ENCODE data around the gene INCENP. TPM values are rescaled to one million over a fixed set of nuclear protein-coding genes. Genes with fewer than 3 reads are reported as not detected.

The INCENP gene
- total and polyA plus RNA-seq, 2 of the 13 experiments (the other 11 are each of a cell fraction or from before 2014, with no cell fraction given): 14.1 to 37.3 TPM

- TF ChIP-seq ZNF780A (CRISPR knock-in tag; IDR thresholded peaks at IDR 0.05) (no peak), ZNF510 (CRISPR knock-in tag; IDR thresholded peaks at IDR 0.05; ENCODE audit: low read depth) (no peak), CHCHD3 (CRISPR knock-in tag; IDR thresholded peaks at IDR 0.05) (no peak), ZNF34 (CRISPR knock-in tag; IDR thresholded peaks at IDR 0.05; ENCODE audit: borderline replicate concordance) (no peak), KDM2A (CRISPR knock-in tag; IDR thresholded peaks at IDR 0.05; ENCODE audit: borderline replicate concordance, low read depth) (no peak), ZMYM4 (CRISPR knock-in tag; IDR thresholded peaks at IDR 0.05) (no peak), ZC3H13 (CRISPR knock-in tag; IDR thresholded peaks at IDR 0.05) (no peak), ELF1 (CRISPR knock-in tag; IDR thresholded peaks at IDR 0.05) (no peak)
These were observed 48.5 kb downstream of the INCENP start (continued) for GRCh38 chr11:62172294-62172693.

DNA sequence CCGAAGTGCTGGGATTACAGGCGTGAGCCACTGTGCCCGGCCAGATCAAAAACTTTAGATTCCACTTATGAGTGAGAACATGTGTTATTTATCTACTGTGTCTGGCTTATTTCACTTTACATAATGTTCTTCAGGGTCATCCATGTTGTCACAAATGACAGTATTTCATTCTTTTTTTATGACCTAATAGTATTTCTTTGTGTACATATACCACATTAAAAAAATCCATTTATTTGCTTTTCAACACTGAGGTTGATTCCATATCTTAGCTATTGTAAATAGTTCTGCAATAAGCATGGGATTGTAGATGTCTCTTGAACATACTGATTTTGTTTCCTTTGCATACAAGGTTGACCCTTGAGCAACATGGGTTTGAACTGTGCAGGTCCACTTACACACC, 53.0 kb downstream of the INCENP start:
- FAIRE-seq (no peak), DNase-seq (ENCODE audit: low spot score) (peak; percentile 35), ATAC-seq (no peak)
- no TSS peak for BruUV-seq (replicated peaks)
- no peak overlapping the region for H3K4me2 ChIP-seq (ENCODE audit: low read depth, low read length)
- no peak overlapping the region for H3K4me3 ChIP-seq (replicated peaks in 1 of 3; ENCODE audit: insufficient read depth in 1 of 3, low read depth in 2 of 3, low read length in 3 of 3)
- no peak overlapping the region for H3K27ac ChIP-seq (ENCODE audit: extremely low read length, insufficient read depth, low read length)
- 6% methylated on average over 3 of the region's 3 CpGs for WGBS (ENCODE audit: low lambda C conversion rate)
- H3K9ac ChIP-seq (ENCODE audit: insufficient read depth, low read depth, low read length): no peak overlapping the region
- POLR2A ChIA-PET: interaction anchor here (0.6 kb wide), 1 partner anchor 83 kb away, joined by 3 read pairs; no protein-coding TSS in a partner anchor
- no peak overlapping the region for H2AFZ ChIP-seq (ENCODE audit: low read length)
- in situ Hi-C loops (cut with HindIII; ENCODE audit: extremely low pct_ligation_motif_present, low pct_unique_long_range_greater_than_20kb): no loop called here
- H3K36me3 ChIP-seq (replicated peaks in 1 of 2; ENCODE audit: control insufficient read depth in 1 of 2, insufficient read depth in 2 of 2, low read length in 2 of 2): no peaks in the 10 kb centered on the region
- TF ChIP-seq ZNF350 (CRISPR knock-in tag; IDR thresholded peaks at IDR 0.05; ENCODE audit: borderline replicate concordance, low read depth) (no peak), FOXA3 (CRISPR knock-in tag; IDR thresholded peaks at IDR 0.05) (peak; percentile 54; the same call in 1 of the 2 replicates), RFXANK (CRISPR knock-in tag; IDR thresholded peaks at IDR 0.05) (no peak), ZNF564 (CRISPR knock-in tag; IDR thresholded peaks at IDR 0.05) (no peak), TBX3 (IDR thresholded peaks at IDR 0.05; ENCODE audit: borderline replicate concordance) (peak; percentile 20; the same call in 1 of the 2 replicates), SALL2 (CRISPR knock-in tag; IDR thresholded peaks at IDR 0.05) (no peak), SMC3 (IDR thresholded peaks at IDR 0.05; ENCODE audit: low read length) (no peak), TAF15 (IDR thresholded peaks at IDR 0.05; ENCODE audit: low read depth, low read length, poor library complexity, severe bottlenecking) (no peak), MIER3 (CRISPR knock-in tag; IDR thresholded peaks at IDR 0.05; ENCODE audit: borderline replicate concordance) (no peak), HNRNPL (IDR thresholded peaks at IDR 0.05; ENCODE audit: low read depth, low read length) (no peak), ZC3H13 (CRISPR knock-in tag; IDR thresholded peaks at IDR 0.05) (no peak), HHEX (CRISPR knock-in tag; IDR thresholded peaks at IDR 0.05) (0 out of 2 replicates have a peak, but pooled peaks have one; percentile 38), ESRRA (CRISPR knock-in tag; IDR thresholded peaks at IDR 0.05; ENCODE audit: low read depth) (no peak), ZNF329 (CRISPR knock-in tag; IDR thresholded peaks at IDR 0.05; ENCODE audit: low read depth) (no peak)
- TF ChIP-seq, protein P1, sequence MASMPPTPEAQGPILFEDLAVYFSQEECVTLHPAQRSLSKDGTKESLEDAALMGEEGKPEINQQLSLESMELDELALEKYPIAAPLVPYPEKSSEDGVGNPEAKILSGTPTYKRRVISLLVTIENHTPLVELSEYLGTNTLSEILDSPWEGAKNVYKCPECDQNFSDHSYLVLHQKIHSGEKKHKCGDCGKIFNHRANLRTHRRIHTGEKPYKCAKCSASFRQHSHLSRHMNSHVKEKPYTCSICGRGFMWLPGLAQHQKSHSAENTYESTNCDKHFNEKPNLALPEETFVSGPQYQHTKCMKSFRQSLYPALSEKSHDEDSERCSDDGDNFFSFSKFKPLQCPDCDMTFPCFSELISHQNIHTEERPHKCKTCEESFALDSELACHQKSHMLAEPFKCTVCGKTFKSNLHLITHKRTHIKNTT (CRISPR knock-in tag; IDR thresholded peaks at IDR 0.05): no peak
- TF ChIP-seq, protein P2, sequence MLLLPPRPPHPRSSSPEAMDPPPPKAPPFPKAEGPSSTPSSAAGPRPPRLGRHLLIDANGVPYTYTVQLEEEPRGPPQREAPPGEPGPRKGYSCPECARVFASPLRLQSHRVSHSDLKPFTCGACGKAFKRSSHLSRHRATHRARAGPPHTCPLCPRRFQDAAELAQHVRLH (CRISPR knock-in tag; IDR thresholded peaks at IDR 0.05; ENCODE audit: borderline replicate concordance, low read depth): no peak
- CTCF ChIA-PET (ENCODE audit: low intra/inter-chr PET ratio, low total read pairs): no interaction called here
- no peaks in the 10 kb centered on the region; the same call in 1 of the 2 replicates for H4K20me1 ChIP-seq (ENCODE audit: insufficient read depth, low read length)
- H3K27me3 ChIP-seq (ENCODE audit: control insufficient read depth in 1 of 2, insufficient read depth in 2 of 2, low read length in 2 of 2): peaks cover 0 to 21% of the 10 kb centered on the region in 2 experiments; a peak in 3 of 5 replicates
- intact Hi-C loops (cut with micrococcal nuclease; ENCODE audit: unreplicated experiment): no loop called here
- no peaks in the 10 kb centered on the region for H3K4me1 ChIP-seq (ENCODE audit: insufficient read depth, low read length)
- H3K79me2 ChIP-seq (ENCODE audit: insufficient read depth, low read length): no peaks in the 10 kb centered on the region
- H3K9me3 ChIP-seq (ENCODE audit: low read length): no peaks in the 10 kb centered on the region

All from HepG2 (cell line).